Neural cell (in vitro differentiated cells): ENCODE data around the gene PLA2G2D. TPM values are rescaled to one million over a fixed set of nuclear protein-coding genes. Genes with fewer than 3 reads are reported as not detected.

Experiments
- H2AFZ ChIP-seq: fragments of 200-600, 300-800 bp; sonication (generic), shearing (Covaris generic); 2 replicates; pipeline ENCODE4 v1.6.0; 2014; ENCODE audit warnings: low read depth, mild to moderate bottlenecking, antibody characterized with exemption, low read length, moderate library complexity
- H3F3A ChIP-seq: fragments of 200-600 bp; shearing (Covaris generic); 2 replicates; pipeline ENCODE4 v1.6.1; 2016; ENCODE audit warnings: mild to moderate bottlenecking, moderate library complexity, mixed read lengths, antibody characterized with exemption, low read length; ENCODE audit not compliant: insufficient read depth, poor library complexity, severe bottlenecking
- H3K27ac ChIP-seq: fragments of 200-600, 300-800 bp; sonication (generic), shearing (Covaris generic); 2 replicates; pipeline ENCODE4 v1.5.1; 2014; ENCODE audit warnings: mild to moderate bottlenecking, low read length, moderate library complexity
- H3K27me3 ChIP-seq: fragments of 300-800, 200-600 bp; sonication (generic), shearing (Covaris generic); 2 replicates; pipeline ENCODE4 v1.6.0; 2014; ENCODE audit warnings: mild to moderate bottlenecking, low read depth, low read length, moderate library complexity; ENCODE audit not compliant: insufficient read depth
- H3K36me3 ChIP-seq: fragments of 300-800, 200-600 bp; sonication (generic), shearing (Covaris generic); 2 replicates; pipeline ENCODE4 v1.5.1; 2014; ENCODE audit warnings: mild to moderate bottlenecking, antibody characterized with exemption, low read length, moderate library complexity; ENCODE audit not compliant: insufficient read depth
- H3K4me2 ChIP-seq: fragments of 300-800, 200-600 bp; sonication (generic), shearing (Covaris generic); 2 replicates; pipeline ENCODE4 v1.6.0; 2014; ENCODE audit warnings: mild to moderate bottlenecking, low read length
- H3K4me3 ChIP-seq: fragments of 300-800, 200-600 bp; sonication (generic), shearing (Covaris generic); 2 replicates; pipeline ENCODE4 v1.5.1; 2014; ENCODE audit warnings: mild to moderate bottlenecking, low read length, moderate library complexity
- H3K79me2 ChIP-seq: fragments of 200-600 bp; shearing (Covaris generic); replicated peaks from 2 replicates; pipeline ENCODE4 v1.6.0; 2014; ENCODE audit warnings: mild to moderate bottlenecking, low read length, moderate library complexity; ENCODE audit not compliant: insufficient read depth
- H3K9ac ChIP-seq: fragments of 300-800, 200-600 bp; sonication (generic), shearing (Covaris generic); 2 replicates; pipeline ENCODE4 v1.6.1; 2016; ENCODE audit warnings: mild to moderate bottlenecking, low read length, mixed read lengths
- H3K9me2 ChIP-seq: fragments of 200-600 bp; shearing (Covaris generic); 2 replicates; pipeline ENCODE4 v1.6.1; 2016; ENCODE audit warnings: mild to moderate bottlenecking, low read length, mixed read lengths; ENCODE audit not compliant: insufficient read depth
- H3K9me3 ChIP-seq: fragments of 200-600, 300-800 bp; sonication (generic), shearing (Covaris generic); 2 replicates; pipeline ENCODE4 v1.6.1; 2016; ENCODE audit warnings: mild to moderate bottlenecking, mixed run types, low read length, moderate library complexity, mixed read lengths
- H4K20me1 ChIP-seq: fragments of 200-600 bp; shearing (Covaris generic); 2 replicates; pipeline ENCODE4 v1.6.1; 2016; ENCODE audit warnings: mild to moderate bottlenecking, mixed run types; ENCODE audit not compliant: insufficient read depth
- EP300 ChIP-seq: fragments of 450-650 bp; conservative IDR thresholded peaks from 2 replicates; pipeline ENCODE4 v1.6.1; 2014; ENCODE audit warnings: antibody characterized with exemption, mild to moderate bottlenecking, moderate library complexity; ENCODE audit not compliant: poor library complexity, severe bottlenecking
- EZH2 ChIP-seq: fragments of 200-600, 300-800 bp; shearing (Covaris generic), sonication (generic); IDR thresholded peaks from 2 replicates; pipeline ENCODE4 v1.6.1; 2014; ENCODE audit warnings: antibody characterized with exemption, low read length, borderline replicate concordance, mild to moderate bottlenecking; ENCODE audit not compliant: insufficient read depth, poor library complexity, severe bottlenecking
- MXI1 ChIP-seq: fragments of 450-650 bp; conservative IDR thresholded peaks from 2 replicates; pipeline ENCODE4 v1.6.1; 2014; ENCODE audit warnings: antibody characterized with exemption, mild to moderate bottlenecking; ENCODE audit not compliant: poor library complexity, severe bottlenecking
- POLR2AphosphoS5 ChIP-seq: IDR thresholded peaks from 2 replicates; pipeline ENCODE4 v1.6.1; 2012
- RAD21 ChIP-seq: fragments of 450-650 bp; conservative IDR thresholded peaks from 2 replicates; pipeline ENCODE4 v1.6.1; 2014; ENCODE audit warnings: antibody characterized with exemption, mild to moderate bottlenecking, moderate library complexity
- SMC3 ChIP-seq: fragments of 450-650 bp; conservative IDR thresholded peaks from 2 replicates; pipeline ENCODE4 v1.6.1; 2014; ENCODE audit warnings: antibody characterized with exemption, mild to moderate bottlenecking, moderate library complexity; ENCODE audit not compliant: poor library complexity
- TAF1 ChIP-seq: IDR thresholded peaks from 2 replicates; pipeline ENCODE4 v1.6.1; 2012; ENCODE audit warnings: low read depth
- polyA plus RNA-seq: library from polyadenylated mRNA; depleted of rRNA; stranded (reverse); fragments of >200 nt; gene quantifications from 2 replicates; pipeline ENCODE4 v1.2.3, GENCODE V29; 2014
- TF ChIP-seq, protein P1 (sequence below): IDR thresholded peaks from 2 replicates; pipeline ENCODE4 v1.6.1; 2012; ENCODE audit warnings: borderline replicate concordance
- TF ChIP-seq, protein P2 (sequence below): fragments of 450-650 bp; IDR thresholded peaks from 2 replicates; pipeline ENCODE4 v1.5.1; 2014; ENCODE audit warnings: antibody characterized with exemption, mild to moderate bottlenecking, moderate library complexity; ENCODE audit not compliant: poor library complexity, severe bottlenecking

Gene PLA2G2D
- polyA plus RNA-seq, 1 donor from 2014 or later: not detected

DNA sequence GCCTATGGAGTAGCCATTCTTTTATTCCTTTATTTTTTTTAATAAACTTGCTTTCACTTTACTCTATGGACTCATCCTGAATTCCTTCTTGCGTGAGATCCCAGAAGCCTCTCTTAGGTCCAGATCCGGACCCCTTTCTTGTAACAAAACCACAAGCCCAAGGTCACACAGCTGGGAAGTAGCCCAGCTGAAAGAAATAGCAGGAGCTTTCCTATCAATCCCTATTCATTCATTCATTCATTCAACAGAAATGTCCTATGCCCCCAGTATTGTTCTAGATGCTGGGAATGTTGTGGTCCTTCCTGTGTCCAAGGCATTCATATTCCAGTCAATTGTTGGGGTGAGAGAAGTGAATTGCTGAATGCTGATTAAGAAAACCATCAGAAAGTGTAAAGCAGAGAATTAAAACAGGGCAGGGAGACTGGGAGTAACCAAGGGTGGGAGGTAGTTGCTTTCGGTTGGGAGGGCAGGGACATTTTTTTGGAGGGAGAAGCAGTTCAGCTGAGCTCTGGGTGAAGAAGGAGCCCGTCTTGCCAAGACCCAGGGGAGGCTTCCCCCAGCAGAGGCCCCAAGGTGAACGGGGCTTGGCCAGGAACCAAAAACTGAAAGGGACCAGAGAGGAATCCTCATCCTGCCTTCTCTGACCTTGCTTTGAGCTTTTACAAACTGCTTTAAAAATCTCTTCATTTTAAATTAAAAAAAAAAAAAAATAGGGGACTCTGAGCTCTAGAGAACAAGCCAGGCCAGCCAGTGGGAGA lies 10.8 kb downstream of the PLA2G2D start:
- Histone ChIP-seq H3K9me3 (no peaks in the 10 kb centered on the region), H3K79me2 (no peaks in the 10 kb centered on the region), H3K9me2 (no peaks in the 10 kb centered on the region), H3K36me3 (no peaks in the 10 kb centered on the region), H4K20me1 (no peaks in the 10 kb centered on the region), H3K27ac (no peak overlapping the region), H3K27me3 (no peaks in the 10 kb centered on the region), H3K4me2 (no peak overlapping the region), H3K4me3 (no peak overlapping the region), H3K9ac (no peak overlapping the region), H2AFZ (no peak overlapping the region), H3F3A (no peaks in the 10 kb centered on the region)
- TF ChIP-seq, protein P1, sequence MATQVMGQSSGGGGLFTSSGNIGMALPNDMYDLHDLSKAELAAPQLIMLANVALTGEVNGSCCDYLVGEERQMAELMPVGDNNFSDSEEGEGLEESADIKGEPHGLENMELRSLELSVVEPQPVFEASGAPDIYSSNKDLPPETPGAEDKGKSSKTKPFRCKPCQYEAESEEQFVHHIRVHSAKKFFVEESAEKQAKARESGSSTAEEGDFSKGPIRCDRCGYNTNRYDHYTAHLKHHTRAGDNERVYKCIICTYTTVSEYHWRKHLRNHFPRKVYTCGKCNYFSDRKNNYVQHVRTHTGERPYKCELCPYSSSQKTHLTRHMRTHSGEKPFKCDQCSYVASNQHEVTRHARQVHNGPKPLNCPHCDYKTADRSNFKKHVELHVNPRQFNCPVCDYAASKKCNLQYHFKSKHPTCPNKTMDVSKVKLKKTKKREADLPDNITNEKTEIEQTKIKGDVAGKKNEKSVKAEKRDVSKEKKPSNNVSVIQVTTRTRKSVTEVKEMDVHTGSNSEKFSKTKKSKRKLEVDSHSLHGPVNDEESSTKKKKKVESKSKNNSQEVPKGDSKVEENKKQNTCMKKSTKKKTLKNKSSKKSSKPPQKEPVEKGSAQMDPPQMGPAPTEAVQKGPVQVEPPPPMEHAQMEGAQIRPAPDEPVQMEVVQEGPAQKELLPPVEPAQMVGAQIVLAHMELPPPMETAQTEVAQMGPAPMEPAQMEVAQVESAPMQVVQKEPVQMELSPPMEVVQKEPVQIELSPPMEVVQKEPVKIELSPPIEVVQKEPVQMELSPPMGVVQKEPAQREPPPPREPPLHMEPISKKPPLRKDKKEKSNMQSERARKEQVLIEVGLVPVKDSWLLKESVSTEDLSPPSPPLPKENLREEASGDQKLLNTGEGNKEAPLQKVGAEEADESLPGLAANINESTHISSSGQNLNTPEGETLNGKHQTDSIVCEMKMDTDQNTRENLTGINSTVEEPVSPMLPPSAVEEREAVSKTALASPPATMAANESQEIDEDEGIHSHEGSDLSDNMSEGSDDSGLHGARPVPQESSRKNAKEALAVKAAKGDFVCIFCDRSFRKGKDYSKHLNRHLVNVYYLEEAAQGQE: no peak
- TF ChIP-seq TAF1 (no peak), RAD21 (no peak), MXI1 (no peak), EP300 (no peak), EZH2 (no peak), POLR2AphosphoS5 (no peak), SMC3 (no peak)

DNA sequence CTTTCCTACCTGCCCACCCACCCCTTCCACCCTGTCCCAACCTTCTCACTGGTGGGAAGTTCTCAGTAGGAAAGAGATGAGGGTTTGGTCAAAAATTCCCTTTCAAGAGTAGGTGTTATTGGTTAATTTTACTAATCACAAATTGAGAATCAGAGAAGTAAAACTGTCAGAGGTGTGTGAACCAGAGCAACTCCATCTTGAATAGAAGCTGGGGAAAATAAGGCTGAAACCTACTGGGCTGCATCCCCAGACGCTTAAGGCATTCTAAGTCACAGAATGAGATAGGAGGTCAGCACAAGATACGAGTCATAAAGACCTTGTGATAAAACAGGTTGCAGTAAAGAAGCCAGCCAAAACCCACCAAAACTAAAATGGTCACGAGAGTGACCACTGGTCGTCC lies 11.5 kb downstream of the PLA2G2D start:
- Histone ChIP-seq H3K9me3 (no peaks in the 10 kb centered on the region), H3K4me3 (no peak overlapping the region), H3F3A (no peaks in the 10 kb centered on the region), H3K27me3 (no peaks in the 10 kb centered on the region), H2AFZ (no peak overlapping the region), H3K36me3 (no peaks in the 10 kb centered on the region), H3K9ac (no peak overlapping the region), H3K79me2 (no peaks in the 10 kb centered on the region), H3K9me2 (no peaks in the 10 kb centered on the region), H3K27ac (no peak overlapping the region), H3K4me2 (no peak overlapping the region), H4K20me1 (no peaks in the 10 kb centered on the region)
- TF ChIP-seq POLR2AphosphoS5: no peak
- TF ChIP-seq, protein P1: no peak
- TF ChIP-seq EZH2: no peak
- TF ChIP-seq MXI1: no peak
- TF ChIP-seq RAD21: no peak
- TF ChIP-seq EP300: no peak
- TF ChIP-seq, protein P2, sequence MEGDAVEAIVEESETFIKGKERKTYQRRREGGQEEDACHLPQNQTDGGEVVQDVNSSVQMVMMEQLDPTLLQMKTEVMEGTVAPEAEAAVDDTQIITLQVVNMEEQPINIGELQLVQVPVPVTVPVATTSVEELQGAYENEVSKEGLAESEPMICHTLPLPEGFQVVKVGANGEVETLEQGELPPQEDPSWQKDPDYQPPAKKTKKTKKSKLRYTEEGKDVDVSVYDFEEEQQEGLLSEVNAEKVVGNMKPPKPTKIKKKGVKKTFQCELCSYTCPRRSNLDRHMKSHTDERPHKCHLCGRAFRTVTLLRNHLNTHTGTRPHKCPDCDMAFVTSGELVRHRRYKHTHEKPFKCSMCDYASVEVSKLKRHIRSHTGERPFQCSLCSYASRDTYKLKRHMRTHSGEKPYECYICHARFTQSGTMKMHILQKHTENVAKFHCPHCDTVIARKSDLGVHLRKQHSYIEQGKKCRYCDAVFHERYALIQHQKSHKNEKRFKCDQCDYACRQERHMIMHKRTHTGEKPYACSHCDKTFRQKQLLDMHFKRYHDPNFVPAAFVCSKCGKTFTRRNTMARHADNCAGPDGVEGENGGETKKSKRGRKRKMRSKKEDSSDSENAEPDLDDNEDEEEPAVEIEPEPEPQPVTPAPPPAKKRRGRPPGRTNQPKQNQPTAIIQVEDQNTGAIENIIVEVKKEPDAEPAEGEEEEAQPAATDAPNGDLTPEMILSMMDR: no peak
- TF ChIP-seq SMC3: no peak
- no peak for TF ChIP-seq TAF1
